H1 (cell line): ENCODE results near the gene MORC4.

Experiments
- CHD2 ChIP-seq: IDR thresholded peaks from 2 replicates; pipeline ENCODE4 v1.6.1; 2012; ENCODE audit warnings: low read length, improper control_type of control experiment
- CREB1 ChIP-seq: IDR thresholded peaks from 2 replicates; pipeline ENCODE4 v1.6.1; 2012; ENCODE audit warnings: inconsistent platforms
- EGR1 ChIP-seq: IDR thresholded peaks from 2 replicates; pipeline ENCODE4 v1.6.1; 2011; ENCODE audit warnings: low read depth, low read length, borderline replicate concordance
- EP300 ChIP-seq, 2 experiments: IDR thresholded peaks; 1 replicate in 1 of 2; 2 replicates in 1 of 2; pipeline ENCODE4 v1.6.1; 2011 to 2012; ENCODE audit warnings: low read depth in 2 of 2, low read length in 2 of 2, mild to moderate bottlenecking in 2 of 2, borderline replicate concordance in 1 of 2, inconsistent platforms in 1 of 2, moderate library complexity in 1 of 2
- EZH2 ChIP-seq: fragments of 200-600 bp; sonication (generic); IDR thresholded peaks from 2 replicates; pipeline ENCODE4 v1.7.1; 2012; ENCODE audit warnings: low read depth, mild to moderate bottlenecking, moderate library complexity, low read length, inconsistent platforms; ENCODE audit not compliant: severe bottlenecking
- MAFK ChIP-seq: IDR thresholded peaks from 2 replicates; pipeline ENCODE4 v1.6.1; 2012; ENCODE audit warnings: low read depth, mild to moderate bottlenecking, improper control_type of control experiment, low read length
- POLR2A ChIP-seq, 2 experiments: IDR thresholded peaks; 1 replicate in 1 of 2; 2 replicates in 1 of 2; pipeline ENCODE4 v1.6.1; 2011; ENCODE audit warnings: low read depth in 2 of 2, low read length in 2 of 2, mild to moderate bottlenecking in 2 of 2; ENCODE audit errors: control extremely low read depth in 1 of 2
- POLR2AphosphoS5 ChIP-seq: IDR thresholded peaks from 2 replicates; pipeline ENCODE4 v1.6.1; 2011; ENCODE audit warnings: low read depth, low read length
- RAD21 ChIP-seq, 2 experiments: IDR thresholded peaks in 1 of 2; conservative IDR thresholded peaks in 1 of 2; 2 replicates each; pipeline ENCODE4 v1.6.1; 2011; ENCODE audit warnings: low read depth in 2 of 2, low read length in 2 of 2, improper control_type of control experiment in 1 of 2, inconsistent platforms in 1 of 2, mild to moderate bottlenecking in 1 of 2, moderate library complexity in 1 of 2
- RFX5 ChIP-seq: IDR thresholded peaks from 2 replicates; pipeline ENCODE4 v1.6.1; 2011; ENCODE audit warnings: low read depth, low read length, improper control_type of control experiment, borderline replicate concordance
- TF ChIP-seq, protein P1 (sequence below), 3 experiments: IDR thresholded peaks; 1 replicate in 2 of 3; 2 replicates in 1 of 3; pipeline versions ENCODE4 v1.5.1 to v1.6.1; 2011; ENCODE audit warnings: low read length in 3 of 3, mild to moderate bottlenecking in 3 of 3, inconsistent platforms in 2 of 3, low read depth in 1 of 3, moderate library complexity in 1 of 3; ENCODE audit not compliant: insufficient read depth in 1 of 3; ENCODE audit errors: control extremely low read depth in 1 of 3
- TF ChIP-seq, protein P2 (sequence below): IDR thresholded peaks from 2 replicates; pipeline ENCODE4 v1.6.1; 2011; ENCODE audit warnings: low read length, improper control_type of control experiment

DNA sequence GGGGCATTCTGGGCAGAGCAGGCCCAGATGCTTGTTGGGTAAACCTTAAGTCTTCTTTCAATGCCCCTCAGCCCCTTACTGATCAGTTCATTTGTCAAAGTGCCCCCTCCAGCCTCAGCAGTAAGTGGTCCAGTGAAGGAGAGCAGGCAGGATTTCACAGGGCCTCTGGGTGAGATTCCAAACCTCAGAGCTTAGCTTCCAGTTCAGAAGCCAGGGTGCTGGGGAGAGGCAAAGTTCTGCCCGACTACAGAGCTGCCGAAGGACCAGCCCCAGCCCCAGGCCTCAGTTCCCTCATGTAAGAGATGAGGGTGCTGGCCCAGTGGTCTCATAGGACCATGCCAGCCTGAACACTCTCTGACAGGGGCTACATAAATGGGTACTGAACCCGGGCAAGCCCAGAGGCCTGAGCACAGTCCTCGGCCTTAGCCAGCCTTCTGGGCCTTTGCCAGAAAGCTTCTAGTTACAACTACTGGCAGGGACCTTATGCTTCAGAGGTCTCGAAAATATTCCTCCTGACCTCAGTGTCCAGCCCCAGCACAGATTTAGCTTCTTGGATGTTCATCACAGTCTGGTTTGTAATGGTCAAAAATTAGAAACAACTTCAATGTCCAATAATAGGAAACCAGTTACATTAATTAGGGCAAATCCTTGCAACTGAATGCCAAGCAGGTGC, 96.0 kb downstream of the MORC4 start:
- TF ChIP-seq, protein P1, sequence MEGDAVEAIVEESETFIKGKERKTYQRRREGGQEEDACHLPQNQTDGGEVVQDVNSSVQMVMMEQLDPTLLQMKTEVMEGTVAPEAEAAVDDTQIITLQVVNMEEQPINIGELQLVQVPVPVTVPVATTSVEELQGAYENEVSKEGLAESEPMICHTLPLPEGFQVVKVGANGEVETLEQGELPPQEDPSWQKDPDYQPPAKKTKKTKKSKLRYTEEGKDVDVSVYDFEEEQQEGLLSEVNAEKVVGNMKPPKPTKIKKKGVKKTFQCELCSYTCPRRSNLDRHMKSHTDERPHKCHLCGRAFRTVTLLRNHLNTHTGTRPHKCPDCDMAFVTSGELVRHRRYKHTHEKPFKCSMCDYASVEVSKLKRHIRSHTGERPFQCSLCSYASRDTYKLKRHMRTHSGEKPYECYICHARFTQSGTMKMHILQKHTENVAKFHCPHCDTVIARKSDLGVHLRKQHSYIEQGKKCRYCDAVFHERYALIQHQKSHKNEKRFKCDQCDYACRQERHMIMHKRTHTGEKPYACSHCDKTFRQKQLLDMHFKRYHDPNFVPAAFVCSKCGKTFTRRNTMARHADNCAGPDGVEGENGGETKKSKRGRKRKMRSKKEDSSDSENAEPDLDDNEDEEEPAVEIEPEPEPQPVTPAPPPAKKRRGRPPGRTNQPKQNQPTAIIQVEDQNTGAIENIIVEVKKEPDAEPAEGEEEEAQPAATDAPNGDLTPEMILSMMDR (IDR thresholded peaks at IDR 0.05; ENCODE audit: control extremely low read depth in 1 of 3, insufficient read depth in 1 of 3, low read depth in 1 of 3, low read length in 3 of 3): no peak
- TF ChIP-seq EZH2: no peak
- TF ChIP-seq RAD21 (IDR thresholded peaks at IDR 0.05 in 1 of 2, conservative IDR thresholded peaks at IDR 0.05 in 1 of 2; ENCODE audit: low read depth in 2 of 2, low read length in 2 of 2): no peak
- TF ChIP-seq CREB1: no peak
- TF ChIP-seq MAFK: no peak
- no peak for TF ChIP-seq EP300 (IDR thresholded peaks at IDR 0.05; ENCODE audit: borderline replicate concordance in 1 of 2, low read depth in 2 of 2, low read length in 2 of 2)
- TF ChIP-seq, protein P2, sequence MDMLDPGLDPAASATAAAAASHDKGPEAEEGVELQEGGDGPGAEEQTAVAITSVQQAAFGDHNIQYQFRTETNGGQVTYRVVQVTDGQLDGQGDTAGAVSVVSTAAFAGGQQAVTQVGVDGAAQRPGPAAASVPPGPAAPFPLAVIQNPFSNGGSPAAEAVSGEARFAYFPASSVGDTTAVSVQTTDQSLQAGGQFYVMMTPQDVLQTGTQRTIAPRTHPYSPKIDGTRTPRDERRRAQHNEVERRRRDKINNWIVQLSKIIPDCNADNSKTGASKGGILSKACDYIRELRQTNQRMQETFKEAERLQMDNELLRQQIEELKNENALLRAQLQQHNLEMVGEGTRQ: no peak
- no peak for TF ChIP-seq POLR2A (IDR thresholded peaks at IDR 0.05; ENCODE audit: control extremely low read depth in 1 of 2, low read depth in 2 of 2, low read length in 2 of 2)
- TF ChIP-seq EGR1: no peak
- TF ChIP-seq CHD2: no peak
- TF ChIP-seq POLR2AphosphoS5: no peak
- no peak for TF ChIP-seq RFX5
